Testis (tissue), 5 donors: Measurements from ENCODE around the gene EMP1. TPM values are rescaled to one million over a fixed set of nuclear protein-coding genes. Genes with fewer than 3 reads are reported as not detected.

ENCODE experiments used
- DNase-seq: peaks from one replicate; pipeline ENCODE4 v3.0.0-alpha.2; 2019
- H3K27ac ChIP-seq, 2 donors: fragments of 200-600 bp; sonication (generic); one replicate each; pipeline ENCODE4 v1.5.1; 2019
- H3K27me3 ChIP-seq: fragments of 200-600 bp; sonication (generic); one replicate; pipeline ENCODE4 v1.5.1; 2019
- H3K36me3 ChIP-seq: fragments of 200-600 bp; sonication (generic); one replicate; pipeline ENCODE4 v1.5.1; 2017; ENCODE audit warnings: low read depth; ENCODE audit errors: missing control alignments
- H3K4me1 ChIP-seq: fragments of 200-600 bp; sonication (generic); one replicate; pipeline ENCODE4 v1.5.1; 2019
- H3K4me3 ChIP-seq, 2 donors: fragments of 200-600 bp; sonication (generic); one replicate each; pipeline ENCODE4 v1.5.1; 2017 to 2019
- H3K9me3 ChIP-seq: fragments of 200-600 bp; sonication (generic); one replicate; pipeline ENCODE4 v1.5.1; 2017
- CTCF ChIP-seq, 3 experiments: fragments of 450-650 bp in 2 of 3; fragments of 200-600 bp in 1 of 3; sonication (generic) in 1 of 3; IDR thresholded peaks; one replicate each; pipeline ENCODE4 v1.5.1; 2016 to 2019; ENCODE audit warnings: antibody characterized with exemption in 3 of 3, mild to moderate bottlenecking in 2 of 3, moderate library complexity in 1 of 3
- POLR2A ChIP-seq: fragments of 450-650 bp; IDR thresholded peaks from one replicate; pipeline ENCODE4 v1.6.1; 2017; ENCODE audit warnings: antibody characterized with exemption, mild to moderate bottlenecking, moderate library complexity
- WGBS, 2 donors: methylation state at CpG; one replicate each; pipeline ENCODE4 v1.1.5; 2018; 5-methylcytosine and 5-hydroxymethylcytosine counted together
- intact Hi-C: fragments of 100-400 bp; cut with DNase I; formaldehyde crosslinking; loops from one replicate; pipeline ENCODE4 v1.15.1; 2023; ENCODE audit warnings: low total_unique reads
- long read RNA-seq, 2 donors: transcript quantifications; one replicate each; lab custom pipeline, GENCODE V29; 2026
- polyA plus RNA-seq: library from polyadenylated mRNA; stranded (reverse); fragments of 350-450 nt; fragmentation: Illumina TruSeq; extraction: RNeasy Lipid Tissue Mini Kit (QIAGEN cat#74804); gene quantifications from one replicate; pipeline ENCODE4 v1.2.3, GENCODE V29; 2014; ENCODE audit warnings: low read depth, low replicate concordance; ENCODE audit not compliant: insufficient read depth
- total RNA-seq, 2 donors: library from RNA; depleted of rRNA; stranded (reverse); fragments of >200 nt; gene quantifications; one replicate each; pipeline ENCODE4 v1.2.3, GENCODE V29; 2016

Gene EMP1
- 10 to 100 TPM; 14.1 to 29.2 TPM for total RNA-seq
- polyA plus RNA-seq: 59.4 TPM
- long read RNA-seq, donor 1, full-length matches to known transcripts: 8 of 8 reads
- long read RNA-seq, donor 1, partial matches to known transcripts: 0 of 8 reads
- long read RNA-seq, donor 1, other reads (novel, unspliced or antisense): 0 of 8 reads
- long read RNA-seq, donor 2, full-length matches to known transcripts: 7 of 7 reads
- long read RNA-seq, donor 2, partial matches to known transcripts: 0 of 7 reads
- long read RNA-seq, donor 2, other reads (novel, unspliced or antisense): 0 of 7 reads

DNA sequence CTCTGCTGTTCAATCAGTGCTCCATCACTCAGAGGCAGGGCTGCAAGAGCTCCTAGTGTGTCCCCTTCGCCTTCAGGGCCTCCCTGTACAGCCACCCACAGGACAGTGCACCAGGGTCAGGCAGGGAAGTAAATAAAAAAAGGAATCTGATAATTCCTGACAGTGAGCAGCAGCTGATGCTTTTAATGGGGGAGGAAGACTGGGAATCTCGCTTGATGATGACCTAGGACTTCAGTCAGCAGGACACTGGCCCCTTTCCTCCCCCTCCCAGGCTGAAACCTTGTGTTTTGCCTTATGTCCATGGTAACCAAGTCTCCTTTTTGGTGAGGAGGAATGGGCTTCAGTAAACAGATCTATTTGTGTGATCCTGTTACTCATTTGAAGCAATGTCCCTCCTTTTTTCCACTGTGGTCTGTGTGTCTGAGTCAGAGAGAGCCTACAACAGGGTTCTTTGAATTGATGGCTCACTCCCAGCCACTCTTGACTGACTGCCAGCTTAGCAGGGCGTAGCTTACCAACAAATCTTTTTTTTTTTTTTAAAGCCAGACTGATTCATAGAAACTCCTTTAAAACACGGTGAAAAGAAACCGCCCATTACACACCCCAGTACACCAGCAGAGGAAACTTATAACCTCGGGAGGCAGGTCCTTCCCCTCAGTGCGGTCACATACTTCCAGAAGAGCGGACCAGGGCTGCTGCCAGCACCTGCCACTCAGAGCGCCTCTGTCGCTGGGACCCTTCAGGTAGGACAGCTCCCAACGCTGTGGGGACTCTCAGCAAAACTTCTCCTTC, at the start of gene EMP1:
Gene EMP1 (plus strand): TSS at position 597 of the 792 bp plus-strand sequence. CDS start 14,785 bp downstream, outside the sequence.
- TF ChIP-seq POLR2A (no peak), CTCF (IDR thresholded peaks at IDR 0.05) (no peak)
- DNase-seq: peak; percentile 92
- no peaks in the 10 kb centered on the region for H3K9me3 ChIP-seq
- peak within 1 kb of the TSS; percentile 88 to 89 for H3K27ac ChIP-seq
- intact Hi-C loops: loop anchor here (5.0 kb wide), 1 partner anchor 94 kb away; the partner anchor contains the start of gene GSG1
- peaks cover 24% of the 10 kb centered on the region for H3K4me1 ChIP-seq
- H3K4me3 ChIP-seq: peak within 1 kb of the TSS; percentile 53 to 66
- H3K36me3 ChIP-seq: no peaks in the 10 kb centered on the region
- WGBS, 2 donors: 35 to 37% methylated on average over 11 of the region's 11 CpGs
- H3K27me3 ChIP-seq: no peaks in the 10 kb centered on the region

DNA sequence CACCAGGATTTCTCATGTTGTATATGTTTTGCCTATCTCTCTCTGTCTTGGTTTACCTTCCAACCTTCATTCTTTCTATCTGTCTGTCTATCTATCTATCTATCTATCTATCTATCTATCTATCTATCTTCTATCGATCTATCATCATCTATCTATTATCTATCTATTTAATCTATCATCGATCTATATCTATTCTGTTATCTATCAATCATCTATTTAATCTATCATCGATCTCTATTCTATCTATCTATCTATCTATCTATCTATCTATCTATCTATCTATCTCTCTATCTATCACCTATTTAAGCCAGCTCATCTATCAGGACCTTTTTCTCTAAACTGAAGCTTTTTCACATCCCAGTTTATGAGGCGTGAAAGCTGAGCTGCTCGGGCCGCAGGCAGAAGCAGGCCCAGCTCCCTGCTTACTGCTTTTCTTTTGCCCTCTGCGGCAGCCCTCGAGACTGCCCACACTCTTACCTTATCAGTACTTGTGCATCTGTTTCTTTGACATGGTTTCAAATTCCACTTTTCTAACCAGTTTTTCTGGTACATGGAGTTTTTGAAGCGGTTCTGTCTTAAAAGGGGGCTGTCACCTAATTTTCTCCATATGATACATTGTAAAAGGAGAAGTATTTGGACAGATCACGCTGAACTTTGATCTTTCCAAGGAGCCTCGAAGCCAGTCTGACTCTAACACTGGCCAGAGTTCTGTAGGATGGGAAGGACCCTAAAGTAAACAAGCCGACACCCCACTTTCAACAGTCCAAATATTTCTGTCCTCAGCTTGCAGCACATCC, 48.6 kb upstream of the EMP1 start:
- no peak overlapping the region for H3K4me3 ChIP-seq
- intact Hi-C loops: no loop called here
- peaks cover 10% of the 10 kb centered on the region for H3K4me1 ChIP-seq
- H3K27ac ChIP-seq: peak overlapping the region in 1 of 2 donors; percentile 72
- H3K36me3 ChIP-seq: no peaks in the 10 kb centered on the region
- TF ChIP-seq CTCF (IDR thresholded peaks at IDR 0.05) (no peak), POLR2A (no peak)
- no peak for DNase-seq
- H3K27me3 ChIP-seq: no peaks in the 10 kb centered on the region
- no peaks in the 10 kb centered on the region for H3K9me3 ChIP-seq
- 43 to 50% methylated on average over 12 of the region's 12 CpGs for WGBS, 2 donors

DNA sequence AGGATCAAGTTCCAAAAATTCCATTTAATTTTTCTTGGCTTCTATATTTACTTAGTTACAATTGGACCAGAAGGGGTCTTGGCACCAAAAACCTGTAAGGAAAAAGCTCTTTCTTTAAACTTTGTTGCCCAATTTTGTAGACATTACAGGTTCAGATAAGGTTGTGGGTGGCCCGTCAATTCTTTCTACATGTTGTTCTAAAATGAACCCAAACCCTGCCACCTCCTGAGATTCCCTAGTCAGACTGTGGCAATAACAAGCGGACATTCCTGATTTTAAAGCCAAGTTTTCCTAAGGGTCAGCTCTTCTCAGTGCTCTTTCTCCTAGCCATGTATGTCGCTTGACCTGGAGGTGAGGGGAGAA, 48.1 kb upstream of the EMP1 start:
- Histone ChIP-seq H3K4me1 (peaks cover 10% of the 10 kb centered on the region), H3K27ac (peak overlapping the region in 1 of 2 donors; percentile 72), H3K27me3 (no peaks in the 10 kb centered on the region), H3K36me3 (no peaks in the 10 kb centered on the region), H3K9me3 (no peaks in the 10 kb centered on the region), H3K4me3 (no peak overlapping the region)
- intact Hi-C loops: no loop called here
- TF ChIP-seq POLR2A (no peak), CTCF (IDR thresholded peaks at IDR 0.05) (no peak)
- no peak for DNase-seq
- 36 to 59% methylated on average over 3 of the region's 3 CpGs for WGBS, 2 donors

DNA sequence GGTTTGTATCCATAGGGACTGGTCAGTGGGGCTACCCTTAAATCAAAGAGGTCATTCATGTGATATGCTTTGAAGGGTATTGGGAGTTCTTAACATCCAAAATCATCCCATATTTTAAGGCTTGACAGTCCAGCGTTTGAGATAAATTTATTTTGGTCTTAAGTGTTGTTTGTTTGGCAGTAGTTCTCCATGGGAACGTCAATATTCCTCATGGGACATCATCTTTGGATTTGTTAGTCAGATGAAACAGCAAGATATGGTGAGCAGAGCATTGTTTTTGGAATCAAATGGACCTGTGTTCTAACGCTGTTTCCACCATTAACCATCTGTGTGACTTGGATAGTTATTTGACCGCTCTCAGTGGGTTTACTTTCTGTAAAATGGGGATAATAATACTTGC, 47.1 kb upstream of the EMP1 start:
- H3K9me3 ChIP-seq: no peaks in the 10 kb centered on the region
- WGBS, 2 donors: 70 to 78% methylated on average over 4 of the region's 4 CpGs
- H3K27me3 ChIP-seq: no peaks in the 10 kb centered on the region
- intact Hi-C loops: no loop called here
- peak overlapping the region in 1 of 2 donors; percentile 72 for H3K27ac ChIP-seq
- no peak for DNase-seq
- H3K4me3 ChIP-seq: no peak overlapping the region
- TF ChIP-seq POLR2A: no peak
- TF ChIP-seq CTCF (IDR thresholded peaks at IDR 0.05): no peak
- peaks cover 10% of the 10 kb centered on the region for H3K4me1 ChIP-seq
- H3K36me3 ChIP-seq: no peaks in the 10 kb centered on the region
